ENCODE results near the gene WDR87.

DNA sequence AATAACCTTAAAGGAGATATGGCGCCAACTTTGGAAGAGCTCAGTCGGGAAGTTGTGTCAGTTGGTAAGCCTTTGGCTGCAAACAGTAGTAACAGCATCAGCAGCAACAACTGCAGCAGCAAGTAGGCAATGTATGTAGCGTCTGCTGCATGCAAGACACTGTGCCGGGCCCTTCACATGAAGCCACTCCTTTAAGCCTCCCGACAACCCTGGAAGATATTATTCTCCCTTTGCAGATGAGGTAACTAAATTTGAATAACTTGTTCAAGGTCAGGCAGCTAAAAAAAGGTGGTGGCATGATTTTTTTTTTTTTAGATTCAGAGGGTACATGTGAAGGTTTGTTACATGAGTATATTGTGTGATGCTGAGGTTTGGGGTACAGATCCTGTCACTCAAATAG is 20.3 kb upstream of the WDR87 start:
- TF ChIP-seq, protein P1, sequence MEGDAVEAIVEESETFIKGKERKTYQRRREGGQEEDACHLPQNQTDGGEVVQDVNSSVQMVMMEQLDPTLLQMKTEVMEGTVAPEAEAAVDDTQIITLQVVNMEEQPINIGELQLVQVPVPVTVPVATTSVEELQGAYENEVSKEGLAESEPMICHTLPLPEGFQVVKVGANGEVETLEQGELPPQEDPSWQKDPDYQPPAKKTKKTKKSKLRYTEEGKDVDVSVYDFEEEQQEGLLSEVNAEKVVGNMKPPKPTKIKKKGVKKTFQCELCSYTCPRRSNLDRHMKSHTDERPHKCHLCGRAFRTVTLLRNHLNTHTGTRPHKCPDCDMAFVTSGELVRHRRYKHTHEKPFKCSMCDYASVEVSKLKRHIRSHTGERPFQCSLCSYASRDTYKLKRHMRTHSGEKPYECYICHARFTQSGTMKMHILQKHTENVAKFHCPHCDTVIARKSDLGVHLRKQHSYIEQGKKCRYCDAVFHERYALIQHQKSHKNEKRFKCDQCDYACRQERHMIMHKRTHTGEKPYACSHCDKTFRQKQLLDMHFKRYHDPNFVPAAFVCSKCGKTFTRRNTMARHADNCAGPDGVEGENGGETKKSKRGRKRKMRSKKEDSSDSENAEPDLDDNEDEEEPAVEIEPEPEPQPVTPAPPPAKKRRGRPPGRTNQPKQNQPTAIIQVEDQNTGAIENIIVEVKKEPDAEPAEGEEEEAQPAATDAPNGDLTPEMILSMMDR (IDR thresholded peaks at IDR 0.05; ENCODE audit: extremely low read depth in 1 of 2, insufficient read depth in 1 of 2, low read depth in 1 of 2, low read length in 2 of 2): no peak
- TF ChIP-seq POLR2A (IDR thresholded peaks at IDR 0.05; ENCODE audit: low read depth, low read length) (no peak), POLR2AphosphoS5 (IDR thresholded peaks at IDR 0.05; ENCODE audit: insufficient read depth, low read depth, low read length) (no peak)

Measured in endothelial cell of umbilical vein (primary cell).